ENCODE data around the gene OPN4. TPM values are rescaled to one million over a fixed set of nuclear protein-coding genes. Genes with fewer than 3 reads are reported as not detected.
A peak's percentile ranks its signal among the peaks of the same experiment; 100 is the strongest.

The OPN4 gene
- total RNA-seq, 2 donors from 2014 or later, result not detected

DNA sequence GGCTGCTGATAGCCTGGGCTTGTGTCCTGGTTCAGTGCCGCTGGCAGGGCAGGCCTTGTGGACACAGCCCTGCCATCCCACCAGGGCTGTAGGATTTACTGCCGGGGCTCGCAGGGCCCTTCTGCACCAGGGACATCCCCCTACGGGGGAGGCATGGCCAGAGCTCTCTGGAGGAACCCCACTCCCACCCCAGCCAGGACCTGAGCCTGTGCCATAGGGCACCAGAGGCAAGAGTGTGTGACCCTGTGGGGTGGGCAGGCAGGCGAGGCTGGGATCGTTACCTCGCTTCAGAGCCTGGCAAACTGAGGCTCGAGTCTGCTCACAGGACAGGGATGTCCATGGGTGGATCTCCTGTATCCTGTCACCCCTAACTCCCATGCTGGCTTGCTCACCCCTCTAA is 16.5 kb downstream of the OPN4 start:
- no peak overlapping the region for H3K27ac ChIP-seq
- ATAC-seq (no peak), DNase-seq (no peak)
- intact Hi-C loops (cut with DNase I), result no loop called here
- peaks cover 34% of the 10 kb centered on the region for H3K4me1 ChIP-seq
- no peaks in the 10 kb centered on the region for H3K9me3 ChIP-seq
- H3K27me3 ChIP-seq, result no peaks in the 10 kb centered on the region
- TF ChIP-seq POLR2A (IDR thresholded peaks at IDR 0.05), result no peak
- TF ChIP-seq, protein P1, sequence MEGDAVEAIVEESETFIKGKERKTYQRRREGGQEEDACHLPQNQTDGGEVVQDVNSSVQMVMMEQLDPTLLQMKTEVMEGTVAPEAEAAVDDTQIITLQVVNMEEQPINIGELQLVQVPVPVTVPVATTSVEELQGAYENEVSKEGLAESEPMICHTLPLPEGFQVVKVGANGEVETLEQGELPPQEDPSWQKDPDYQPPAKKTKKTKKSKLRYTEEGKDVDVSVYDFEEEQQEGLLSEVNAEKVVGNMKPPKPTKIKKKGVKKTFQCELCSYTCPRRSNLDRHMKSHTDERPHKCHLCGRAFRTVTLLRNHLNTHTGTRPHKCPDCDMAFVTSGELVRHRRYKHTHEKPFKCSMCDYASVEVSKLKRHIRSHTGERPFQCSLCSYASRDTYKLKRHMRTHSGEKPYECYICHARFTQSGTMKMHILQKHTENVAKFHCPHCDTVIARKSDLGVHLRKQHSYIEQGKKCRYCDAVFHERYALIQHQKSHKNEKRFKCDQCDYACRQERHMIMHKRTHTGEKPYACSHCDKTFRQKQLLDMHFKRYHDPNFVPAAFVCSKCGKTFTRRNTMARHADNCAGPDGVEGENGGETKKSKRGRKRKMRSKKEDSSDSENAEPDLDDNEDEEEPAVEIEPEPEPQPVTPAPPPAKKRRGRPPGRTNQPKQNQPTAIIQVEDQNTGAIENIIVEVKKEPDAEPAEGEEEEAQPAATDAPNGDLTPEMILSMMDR (IDR thresholded peaks at IDR 0.05), result no peak
- WGBS, 2 donors, result 90% methylated on average over 3 to 8 of the region's 8 CpGs
- no peak overlapping the region for H3K4me3 ChIP-seq
- no peaks in the 10 kb centered on the region for H3K36me3 ChIP-seq (replicated peaks in 1 of 2; ENCODE audit: insufficient read depth in 1 of 2, low read depth in 2 of 2)

DNA sequence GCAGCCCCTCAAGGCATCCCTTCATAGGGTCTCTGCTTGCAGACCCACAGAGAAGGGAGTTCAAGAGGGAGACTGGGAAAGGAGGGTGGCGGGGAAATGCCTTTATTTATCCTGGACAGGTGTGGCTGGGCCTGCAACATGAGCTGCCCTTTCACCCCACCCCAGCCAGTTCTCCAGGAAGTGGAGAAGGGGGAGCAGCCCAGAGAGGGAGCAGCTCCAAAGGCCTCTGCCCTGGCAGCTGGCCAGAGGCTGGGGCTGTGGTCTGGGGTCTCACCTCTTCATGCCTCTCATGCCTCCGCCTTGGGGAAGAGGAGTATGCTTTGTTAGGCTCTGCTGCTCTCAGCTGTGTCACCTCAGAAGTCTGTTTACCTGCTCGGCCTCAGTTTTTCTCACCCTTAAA is 17.1 kb downstream of the OPN4 start:
- Histone ChIP-seq H3K27ac (no peak overlapping the region), H3K4me3 (no peak overlapping the region), H3K27me3 (no peaks in the 10 kb centered on the region), H3K4me1 (peaks cover 34% of the 10 kb centered on the region), H3K36me3 (replicated peaks in 1 of 2; ENCODE audit: insufficient read depth in 1 of 2, low read depth in 2 of 2) (no peaks in the 10 kb centered on the region), H3K9me3 (no peaks in the 10 kb centered on the region)
- DNase-seq (no peak), ATAC-seq (no peak)
- TF ChIP-seq POLR2A (IDR thresholded peaks at IDR 0.05), result no peak
- TF ChIP-seq, protein P1 (IDR thresholded peaks at IDR 0.05), result no peak
- 76 to 92% methylated on average over 2 to 3 of the region's 3 CpGs for WGBS, 2 donors
- intact Hi-C loops (cut with DNase I), result no loop called here

- no peaks in the 10 kb centered on the region for H3K9me3 ChIP-seq
- no peaks in the 10 kb centered on the region for H3K36me3 ChIP-seq (replicated peaks in 1 of 2; ENCODE audit: insufficient read depth in 1 of 2, low read depth in 2 of 2)
- intact Hi-C loops (cut with DNase I), result no loop called here
- no peak overlapping the region for H3K4me3 ChIP-seq
- ATAC-seq (no peak), DNase-seq (peak in 1 of 4 donors; percentile 27)
- WGBS, 2 donors, result 65 to 83% methylated on average over 12 of the region's 12 CpGs
- TF ChIP-seq, protein P1 (IDR thresholded peaks at IDR 0.05), result no peak
- H3K4me1 ChIP-seq, result peaks cover 34% of the 10 kb centered on the region
- no peaks in the 10 kb centered on the region for H3K27me3 ChIP-seq
- H3K27ac ChIP-seq, result no peak overlapping the region
Measured at GRCh38 chr10:86671985-86672710, 17.8 kb downstream of the OPN4 start.

DNA sequence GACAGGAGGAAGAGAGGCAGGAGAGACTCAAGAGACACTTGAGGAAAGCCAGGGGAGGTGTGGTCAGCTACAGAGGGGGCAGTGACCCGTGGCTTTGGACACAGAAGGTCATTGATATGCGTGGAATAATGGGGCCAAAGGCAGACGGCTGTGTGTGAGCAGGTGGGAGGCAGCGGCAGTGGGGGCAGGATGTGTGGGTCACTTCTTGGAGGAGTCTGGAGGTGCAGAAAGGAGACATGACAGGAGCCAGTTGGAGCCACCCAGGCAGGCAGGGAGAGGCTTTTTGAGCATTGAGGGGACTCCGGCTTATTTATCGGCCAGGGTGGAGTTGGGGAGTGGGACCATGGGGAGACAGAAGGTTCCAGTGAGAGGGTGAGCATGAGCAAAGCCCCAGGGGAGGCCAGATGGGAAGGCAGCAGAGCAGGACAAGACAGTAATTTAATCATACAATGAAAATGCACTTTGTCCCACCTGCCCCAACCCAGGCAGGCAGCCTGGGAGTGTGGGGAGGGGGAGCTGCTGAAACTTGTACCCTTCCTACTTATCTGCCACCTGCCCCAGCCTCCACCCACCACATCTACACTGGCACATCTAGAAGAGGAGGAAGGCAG is 19.0 kb downstream of the OPN4 start:
- no peaks in the 10 kb centered on the region for H3K9me3 ChIP-seq
- peaks cover 22% of the 10 kb centered on the region for H3K4me1 ChIP-seq
- no peak overlapping the region for H3K4me3 ChIP-seq
- WGBS, 2 donors, result 78 to 83% methylated on average over 6 of the region's 6 CpGs
- intact Hi-C loops (cut with DNase I), result no loop called here
- H3K27me3 ChIP-seq, result no peaks in the 10 kb centered on the region
- no peaks in the 10 kb centered on the region for H3K36me3 ChIP-seq (replicated peaks in 1 of 2; ENCODE audit: insufficient read depth in 1 of 2, low read depth in 2 of 2)
- ATAC-seq (no peak), DNase-seq (no peak)
- TF ChIP-seq POLR2A (IDR thresholded peaks at IDR 0.05), result no peak
- TF ChIP-seq, protein P1 (IDR thresholded peaks at IDR 0.05), result no peak
- H3K27ac ChIP-seq, result peak overlapping the region in 1 of 4 donors; percentile 12

Measured in body of pancreas (tissue), 4 donors.